Midbrain (tissue), 1 donor: ENCODE measurements around the gene COL4A6.

Source experiments
- DNase-seq: peaks from one replicate; lab custom pipeline; 2025; lab: John Stamatoyannopoulos, UW

COL4A6 gene

DNA sequence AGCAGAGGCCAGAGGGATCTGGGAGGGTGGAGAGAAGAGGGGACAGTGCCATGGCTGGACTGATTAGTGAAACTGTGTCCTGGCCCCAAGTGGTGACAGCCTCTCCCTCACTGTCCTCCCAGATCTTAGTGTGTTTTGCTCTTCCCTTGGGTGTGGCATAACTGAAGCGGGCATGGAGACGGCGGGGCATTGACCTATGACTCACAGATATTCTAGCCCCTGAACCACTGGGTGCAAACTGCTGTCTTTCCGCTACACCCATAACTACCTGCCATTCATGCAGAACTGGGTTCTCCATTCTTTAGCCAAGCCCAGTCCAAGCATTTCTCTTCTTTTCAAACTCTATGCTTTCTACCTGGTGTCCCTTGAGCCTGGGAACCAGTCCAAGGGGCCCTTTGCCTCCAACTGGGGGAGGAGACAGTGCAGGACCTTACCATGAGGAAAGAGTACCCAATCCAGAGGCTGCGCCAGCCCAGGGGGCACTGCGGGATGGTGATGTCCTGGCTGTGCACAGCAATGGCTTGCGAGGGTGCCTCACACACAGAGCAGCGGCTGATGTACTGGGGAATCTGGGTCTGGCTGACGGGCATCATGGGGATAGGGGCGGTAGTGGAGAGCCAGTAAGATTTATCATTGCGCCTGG, 279.1 kb downstream of the COL4A6 start:
- DNase-seq, result no peak

DNA sequence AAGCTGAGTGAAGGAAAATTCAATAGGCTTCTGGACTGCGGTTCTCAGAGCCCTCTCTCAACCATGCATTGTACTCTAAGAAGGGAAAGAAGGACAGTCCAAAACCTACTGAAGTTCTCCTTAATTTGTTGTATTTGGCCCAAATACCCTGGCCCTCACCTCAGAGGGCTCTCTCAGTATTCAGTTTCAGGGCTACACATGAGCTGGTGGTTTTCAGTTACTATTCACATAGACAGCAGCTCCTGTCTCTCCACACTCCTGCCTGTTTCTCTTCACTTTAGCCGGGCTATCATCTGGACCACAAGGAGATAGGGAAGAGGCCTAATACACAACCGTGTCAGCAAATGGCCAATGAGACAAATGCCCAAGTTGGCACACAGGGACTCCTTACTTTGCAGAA, 280.6 kb downstream of the COL4A6 start:
- DNase-seq, result no peak

DNA sequence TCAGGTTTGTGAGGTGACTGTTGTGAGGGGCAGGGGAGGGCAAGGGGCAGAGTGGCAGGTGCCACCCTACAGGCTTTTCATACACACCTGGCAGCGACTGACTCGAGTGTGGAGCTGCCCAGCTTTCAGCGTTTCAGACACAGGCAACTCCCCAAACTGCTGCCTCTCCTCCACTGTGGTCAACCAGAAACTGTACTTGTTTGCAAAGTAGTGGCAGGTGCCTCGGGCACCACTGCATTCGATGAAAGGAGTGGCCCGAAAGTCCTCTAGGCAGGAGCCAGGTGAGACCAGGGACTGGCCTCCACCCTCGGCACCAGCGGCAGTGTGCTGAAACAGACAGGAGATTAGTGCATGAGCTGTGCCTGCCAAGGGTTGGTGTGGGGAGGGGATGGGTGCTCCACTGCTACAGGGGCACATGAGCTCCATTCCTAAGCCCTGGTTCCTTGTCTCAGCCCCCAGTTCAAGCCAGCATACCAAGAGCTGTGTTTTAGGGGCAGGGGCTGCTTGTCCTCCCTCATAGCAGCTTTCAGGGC, 281.2 kb downstream of the COL4A6 start:
- DNase-seq, result no peak

DNA sequence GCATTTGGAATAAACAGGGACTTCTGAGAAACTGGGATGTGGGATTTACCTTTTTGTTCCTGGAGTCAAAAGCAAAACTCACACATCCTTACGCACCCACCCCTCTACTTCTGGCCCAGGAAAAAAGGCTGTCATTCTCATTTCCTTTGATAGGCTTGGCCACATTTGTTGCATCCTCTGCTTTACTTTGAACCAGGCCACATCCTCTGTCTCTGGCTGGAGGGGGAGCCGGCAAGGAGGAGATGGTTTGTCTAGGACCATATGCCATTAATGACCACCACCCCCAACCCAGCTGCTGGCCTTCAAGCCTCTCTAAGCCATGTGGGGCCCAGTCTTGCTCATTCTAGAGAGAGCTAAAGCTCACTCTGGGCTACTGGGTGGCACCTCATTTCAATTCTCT, 282.1 kb downstream of the COL4A6 start:
- no peak for DNase-seq

DNA sequence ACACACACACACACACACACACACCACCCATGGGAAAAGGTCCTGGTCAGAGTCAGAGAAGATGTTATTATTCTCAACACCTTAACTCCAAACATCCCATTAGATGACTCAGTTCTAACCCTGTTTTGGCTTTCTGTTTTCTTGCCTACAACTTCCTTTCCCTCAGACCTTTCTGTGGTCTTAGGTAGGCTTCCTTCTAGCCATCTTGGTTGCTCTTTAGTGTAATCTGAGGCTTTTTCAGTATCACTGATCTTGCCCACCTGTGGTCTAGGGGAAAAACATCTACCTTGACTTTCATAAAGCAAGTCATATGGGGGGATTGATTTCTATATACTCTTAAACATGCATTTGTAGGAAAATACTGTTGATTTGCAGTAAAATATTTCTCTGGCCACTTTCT, 289.7 kb downstream of the COL4A6 start:
- no peak for DNase-seq

DNA sequence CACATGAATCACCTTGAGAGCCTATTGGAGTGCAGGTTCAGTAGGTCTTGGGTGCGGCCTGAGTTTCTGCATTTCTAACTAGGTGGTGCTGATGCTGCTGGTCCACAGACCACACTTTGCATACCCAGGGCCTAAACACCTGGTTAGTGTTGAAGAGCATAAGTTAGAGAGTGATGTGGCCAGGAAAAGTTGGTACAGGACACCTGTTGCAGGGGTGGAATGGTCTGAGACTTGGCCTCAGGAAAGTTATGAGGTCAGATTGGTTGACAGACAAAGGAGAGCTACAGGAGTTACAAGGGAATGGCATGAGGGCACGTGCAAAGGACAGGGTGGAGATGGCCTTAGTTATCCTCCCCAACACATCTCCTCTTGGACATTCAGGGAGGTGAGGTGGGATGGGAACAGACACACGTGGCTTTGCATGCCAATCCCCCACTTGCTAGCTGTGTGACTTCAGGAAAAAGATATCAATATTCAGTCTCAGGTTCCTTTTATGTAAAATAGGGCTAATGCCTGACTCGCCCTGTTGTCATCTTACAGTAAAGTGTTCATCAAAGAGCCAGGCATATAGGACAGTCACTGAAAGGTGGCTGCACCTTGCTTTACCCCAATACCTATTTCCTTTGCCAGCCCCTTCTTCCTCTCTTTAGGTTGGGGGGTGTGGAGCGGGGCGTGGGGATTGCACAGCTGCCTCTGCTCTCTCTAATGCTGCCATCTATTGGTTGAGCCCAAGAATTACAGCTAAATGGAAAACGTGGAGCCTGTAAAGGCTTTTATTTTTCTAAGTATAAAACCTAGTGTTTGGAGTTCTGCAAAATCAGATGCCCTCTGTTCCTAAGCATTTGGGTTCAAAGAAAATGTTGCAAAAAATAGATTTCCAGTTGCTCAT, 299.2 kb downstream of the COL4A6 start:
- no peak for DNase-seq

DNA sequence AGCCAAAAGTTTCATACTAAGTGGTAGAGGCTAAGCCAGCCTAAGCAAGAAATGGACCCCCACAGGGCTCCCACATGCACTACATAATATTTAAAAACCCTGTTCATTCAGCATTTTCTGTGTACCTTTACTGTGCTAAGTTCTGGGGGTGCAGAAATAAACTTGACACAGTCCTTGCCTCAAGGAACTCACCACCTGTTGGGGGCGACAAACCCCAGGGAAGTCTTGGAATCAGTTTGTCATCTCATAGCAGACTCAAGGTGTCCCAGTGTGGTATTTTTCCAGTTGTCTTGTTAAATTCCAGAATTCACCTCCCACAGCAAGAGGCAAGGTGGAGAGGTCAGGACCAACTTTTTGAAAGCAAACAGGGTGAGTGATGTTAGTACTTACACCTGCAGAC, 303.5 kb downstream of the COL4A6 start:
- no peak for DNase-seq

DNA sequence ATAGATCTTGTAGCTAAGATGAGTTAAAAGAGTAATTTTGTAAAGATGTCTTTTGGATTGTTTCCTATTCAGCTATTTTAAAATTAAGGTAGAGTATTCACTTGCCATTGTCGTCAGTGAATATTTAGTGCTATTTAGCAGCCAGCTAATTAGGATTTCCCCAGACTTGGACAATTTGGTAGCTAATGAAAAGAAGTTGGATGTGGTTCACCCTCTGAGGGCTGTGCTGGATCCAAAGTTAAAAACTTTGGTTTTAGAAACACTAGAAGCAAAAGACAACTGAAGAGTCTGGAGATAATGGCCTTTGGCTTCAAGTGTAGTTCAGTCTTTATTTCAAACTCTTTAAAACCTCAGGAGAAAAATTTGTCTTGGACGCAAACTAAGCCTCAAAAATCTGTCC, 305.3 kb downstream of the COL4A6 start:
- no peak for DNase-seq

DNA sequence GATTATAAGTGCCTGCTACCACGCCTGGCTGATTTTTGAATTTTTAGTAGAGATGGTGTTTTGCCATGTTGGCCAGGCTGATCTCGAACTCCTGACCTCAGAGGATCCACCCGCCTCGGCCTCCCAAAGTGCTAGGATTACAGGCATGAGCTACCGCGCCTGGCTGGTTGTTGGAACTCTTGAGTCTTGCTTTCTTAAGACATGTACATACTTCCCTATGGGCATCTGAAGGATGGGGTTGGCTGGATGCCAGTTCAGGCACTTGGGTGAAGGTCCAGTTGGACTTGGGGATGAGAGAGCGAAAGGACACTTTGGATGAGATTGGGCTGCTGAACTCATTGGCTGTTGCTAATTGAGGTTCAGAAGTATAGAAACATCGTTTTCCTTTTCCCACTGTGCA, 306.2 kb downstream of the COL4A6 start:
- no peak for DNase-seq

DNA sequence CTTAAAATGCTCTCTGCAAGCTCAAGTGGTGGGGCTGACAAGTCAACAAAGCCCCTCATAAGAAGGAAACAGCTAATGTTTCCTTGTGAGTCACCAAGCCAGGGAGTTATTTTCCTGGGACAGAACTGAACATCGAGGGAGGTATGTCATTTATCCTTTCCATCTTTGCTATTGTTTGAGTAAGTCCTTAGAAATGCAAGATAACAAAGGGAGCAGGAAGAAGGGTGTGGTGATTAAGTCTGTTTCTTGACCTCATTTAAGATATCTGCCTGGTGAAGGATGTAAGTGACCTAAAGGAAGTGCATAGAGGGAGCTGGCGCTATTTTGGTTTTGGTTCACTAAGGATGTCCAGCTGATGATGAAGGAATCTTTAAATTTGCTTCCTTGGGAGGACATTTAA, 306.8 kb downstream of the COL4A6 start:
- no peak for DNase-seq

DNA sequence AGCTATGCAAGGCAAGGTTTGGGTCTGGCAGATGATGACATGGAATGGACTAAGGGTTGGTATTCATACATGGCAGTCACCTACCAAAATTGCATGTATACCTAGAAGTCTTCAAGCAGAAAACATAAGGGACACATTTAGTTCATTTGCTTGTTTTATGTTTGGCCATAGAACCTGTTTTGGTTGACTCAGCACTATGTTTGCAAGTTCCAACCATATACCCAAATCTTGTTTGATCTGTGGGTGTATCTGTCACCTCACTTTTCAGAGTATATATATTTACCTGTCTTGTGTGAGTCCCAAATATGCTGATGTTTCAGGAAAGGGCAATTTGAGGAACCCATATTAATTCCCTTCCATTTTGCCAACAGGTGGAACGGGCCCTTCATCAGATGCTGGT, 307.3 kb downstream of the COL4A6 start:
- no peak for DNase-seq

DNA sequence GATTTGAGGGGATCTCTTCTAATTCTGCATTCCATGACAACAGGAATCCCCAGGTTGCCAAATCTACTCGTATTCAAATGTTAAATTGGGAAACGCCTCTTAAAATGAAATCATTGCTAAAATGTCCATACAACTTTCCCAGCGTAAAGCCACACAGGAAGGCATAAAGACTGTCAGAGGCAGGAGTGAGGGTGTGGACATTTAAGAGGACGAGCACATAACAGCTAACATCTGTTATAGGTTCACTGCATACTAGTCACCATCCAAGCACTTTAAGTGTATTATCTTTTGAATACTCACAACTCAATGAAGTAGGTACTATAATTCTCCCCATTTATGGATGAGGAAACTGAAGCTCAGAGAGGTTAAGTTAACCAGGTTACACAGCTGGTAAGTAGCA, 311.1 kb downstream of the COL4A6 start:
- no peak for DNase-seq

DNA sequence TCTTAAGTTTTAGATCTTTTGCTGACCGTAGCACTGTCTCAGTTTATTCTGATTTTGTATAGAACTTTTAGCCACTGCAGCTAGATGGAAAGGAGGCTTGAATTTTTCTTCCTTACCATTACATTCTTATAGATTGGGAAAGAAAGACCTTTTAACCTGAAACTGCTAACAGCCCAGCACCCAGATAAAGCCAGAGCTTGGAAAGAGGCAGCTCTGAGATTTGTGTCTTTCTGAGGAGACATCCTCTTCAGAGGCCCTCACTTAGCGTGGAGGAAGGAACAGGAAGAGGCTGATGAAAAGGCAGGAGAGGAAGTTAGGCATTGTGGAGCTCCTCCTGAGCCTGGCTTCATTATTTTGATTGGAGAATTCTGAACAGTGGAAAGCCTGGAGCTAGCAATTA, 311.6 kb downstream of the COL4A6 start:
- no peak for DNase-seq

DNA sequence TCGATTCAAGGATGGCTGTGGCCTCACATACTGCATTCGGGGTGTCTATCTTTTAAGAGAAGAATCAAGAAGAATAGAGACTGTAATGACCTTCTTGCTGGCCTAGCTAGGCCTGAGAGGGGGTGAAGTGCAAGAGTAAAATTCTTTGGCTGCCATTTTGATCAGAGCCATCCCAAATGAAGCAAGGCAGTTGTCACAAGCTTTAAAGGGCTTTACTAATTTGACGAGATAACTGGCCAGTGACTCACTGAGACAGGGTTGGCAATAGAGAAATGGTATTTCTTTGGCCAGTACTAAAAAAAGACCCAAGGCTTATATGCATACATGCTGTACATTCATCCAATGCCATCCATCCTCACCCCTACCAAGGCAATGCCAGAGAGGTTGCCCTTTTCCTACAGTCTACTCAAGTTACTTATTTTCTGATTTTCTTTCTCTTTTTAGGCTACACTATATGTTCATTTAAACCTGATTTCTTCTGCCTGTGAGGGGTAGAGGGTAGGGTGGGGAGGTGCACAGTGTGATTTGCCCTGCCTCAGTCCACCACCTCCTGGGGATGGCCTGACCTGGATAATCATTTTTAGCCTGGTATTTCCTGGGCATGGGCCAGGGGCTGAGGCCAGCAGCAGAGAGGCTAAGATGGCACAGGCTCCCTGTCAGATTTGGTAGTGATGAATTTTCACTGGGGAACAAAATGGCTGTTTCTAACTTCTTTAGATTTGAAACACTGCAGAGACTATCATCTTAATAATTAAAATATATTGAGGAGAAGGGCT, 314.4 kb downstream of the COL4A6 start:
- DNase-seq, result no peak

DNA sequence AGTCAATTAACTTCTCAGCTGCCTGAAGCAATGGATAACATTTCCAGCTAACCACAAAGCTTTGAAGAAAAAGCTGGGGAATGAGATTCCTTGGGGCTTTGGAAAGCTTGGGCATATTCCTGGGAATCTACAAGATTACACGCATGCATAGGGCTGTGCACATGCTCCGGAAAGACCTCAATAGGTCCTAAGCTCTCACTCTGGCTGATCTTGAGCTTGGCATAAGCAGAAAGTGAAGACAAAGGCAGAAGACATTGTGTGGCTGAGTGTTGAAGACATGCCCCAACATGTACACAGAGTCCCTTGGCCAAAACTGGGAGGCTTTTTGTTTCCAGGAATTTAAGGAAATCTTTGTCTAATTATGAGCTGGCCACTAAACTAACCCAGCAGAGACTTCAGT, 315.5 kb downstream of the COL4A6 start:
- DNase-seq, result no peak

DNA sequence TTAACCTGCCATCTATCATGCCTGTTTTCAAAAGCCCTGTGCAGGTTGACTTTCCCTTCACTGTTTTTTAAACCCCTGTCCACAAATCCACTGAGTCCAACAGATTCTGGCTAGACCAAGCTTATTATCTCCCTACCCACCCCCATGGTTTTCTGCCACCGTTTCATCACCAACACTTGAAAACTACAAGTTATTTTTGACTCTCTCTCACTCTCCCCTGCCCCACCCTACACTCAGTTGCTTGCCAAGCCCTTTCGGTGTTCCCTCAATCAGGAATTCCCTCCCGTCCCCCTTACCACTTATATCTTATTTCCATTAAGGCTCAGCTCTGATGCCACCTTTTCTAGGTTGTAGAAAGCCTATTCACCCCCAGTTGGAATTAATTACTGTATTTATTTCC, 316.9 kb downstream of the COL4A6 start:
- no peak for DNase-seq

DNA sequence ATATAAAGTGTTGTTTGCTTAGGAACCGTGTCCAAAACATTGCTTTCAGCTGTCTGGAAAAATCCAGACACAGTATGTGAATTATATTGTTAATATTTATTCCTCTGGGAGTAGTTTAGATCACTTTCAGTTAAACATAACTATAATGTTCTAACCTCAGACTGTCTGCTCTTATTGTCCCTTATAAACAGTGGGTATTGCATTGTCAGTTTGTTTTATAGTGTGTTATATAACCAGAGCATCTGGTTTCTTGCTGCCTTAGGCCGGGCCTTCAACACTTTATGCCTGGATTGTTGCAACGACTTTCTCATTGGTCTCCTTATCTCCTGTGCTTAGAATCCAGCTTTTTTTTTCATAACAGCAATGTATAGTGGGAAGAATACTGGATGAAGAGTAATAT, 320.2 kb downstream of the COL4A6 start:
- DNase-seq, result no peak

DNA sequence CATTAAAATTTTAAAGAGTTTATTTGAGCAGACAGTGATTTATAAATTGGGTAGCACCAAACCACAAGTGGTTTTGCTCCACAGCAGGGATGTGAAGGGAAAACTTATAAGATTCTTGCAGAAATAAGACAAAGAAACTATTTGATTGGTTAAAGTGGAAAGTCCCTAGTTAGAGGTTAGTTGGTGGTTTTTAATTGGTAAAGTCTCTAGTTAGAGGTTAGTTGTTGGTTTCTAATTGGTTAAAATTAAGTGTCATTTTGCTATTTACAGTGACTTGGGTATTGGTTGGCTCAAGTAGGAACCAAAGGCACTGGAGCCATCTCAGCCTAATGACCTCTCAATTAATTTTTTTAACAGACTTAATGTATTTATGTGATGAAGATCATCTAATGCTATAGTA, 323.7 kb downstream of the COL4A6 start:
- no peak for DNase-seq
